NB4 (cell line): ENCODE data around the gene PCDHA13.
A peak's percentile ranks its signal among the peaks of the same experiment; 100 is the strongest.

ENCODE experiments used
- POLR2A ChIP-seq: IDR thresholded peaks from 2 replicates; pipeline ENCODE4 v1.6.1; 2011; ENCODE audit warnings: mild to moderate bottlenecking; ENCODE audit not compliant: insufficient read length; ENCODE audit errors: extremely low read depth
- TF ChIP-seq, protein P1 (sequence below): IDR thresholded peaks from one replicate; pipeline ENCODE4 v1.5.1; 2012; ENCODE audit warnings: low read depth, low read length
- TF ChIP-seq, protein P2 (sequence below): IDR thresholded peaks from 2 replicates; pipeline ENCODE4 v1.6.1; 2011; ENCODE audit warnings: low read depth, low read length

DNA sequence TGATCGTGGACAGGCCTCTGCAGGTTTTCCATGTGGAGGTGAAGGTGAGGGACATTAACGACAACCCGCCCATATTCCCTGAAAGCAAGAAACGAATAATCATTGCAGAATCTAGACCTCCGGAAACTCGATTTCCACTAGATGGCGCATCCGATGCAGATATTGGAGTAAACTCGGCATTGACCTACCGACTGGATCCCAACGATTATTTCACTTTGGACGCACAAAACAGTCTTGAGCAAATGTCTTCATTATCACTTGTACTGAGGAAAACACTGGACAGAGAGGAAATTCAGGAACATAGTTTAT is 621 bp downstream of the PCDHA13 start:
- TF ChIP-seq POLR2A, result no peak
- TF ChIP-seq, protein P1, sequence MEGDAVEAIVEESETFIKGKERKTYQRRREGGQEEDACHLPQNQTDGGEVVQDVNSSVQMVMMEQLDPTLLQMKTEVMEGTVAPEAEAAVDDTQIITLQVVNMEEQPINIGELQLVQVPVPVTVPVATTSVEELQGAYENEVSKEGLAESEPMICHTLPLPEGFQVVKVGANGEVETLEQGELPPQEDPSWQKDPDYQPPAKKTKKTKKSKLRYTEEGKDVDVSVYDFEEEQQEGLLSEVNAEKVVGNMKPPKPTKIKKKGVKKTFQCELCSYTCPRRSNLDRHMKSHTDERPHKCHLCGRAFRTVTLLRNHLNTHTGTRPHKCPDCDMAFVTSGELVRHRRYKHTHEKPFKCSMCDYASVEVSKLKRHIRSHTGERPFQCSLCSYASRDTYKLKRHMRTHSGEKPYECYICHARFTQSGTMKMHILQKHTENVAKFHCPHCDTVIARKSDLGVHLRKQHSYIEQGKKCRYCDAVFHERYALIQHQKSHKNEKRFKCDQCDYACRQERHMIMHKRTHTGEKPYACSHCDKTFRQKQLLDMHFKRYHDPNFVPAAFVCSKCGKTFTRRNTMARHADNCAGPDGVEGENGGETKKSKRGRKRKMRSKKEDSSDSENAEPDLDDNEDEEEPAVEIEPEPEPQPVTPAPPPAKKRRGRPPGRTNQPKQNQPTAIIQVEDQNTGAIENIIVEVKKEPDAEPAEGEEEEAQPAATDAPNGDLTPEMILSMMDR, result peak; percentile 14
- TF ChIP-seq, protein P2, sequence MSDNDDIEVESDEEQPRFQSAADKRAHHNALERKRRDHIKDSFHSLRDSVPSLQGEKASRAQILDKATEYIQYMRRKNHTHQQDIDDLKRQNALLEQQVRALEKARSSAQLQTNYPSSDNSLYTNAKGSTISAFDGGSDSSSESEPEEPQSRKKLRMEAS, result no peak
